D721Med (cell line): ENCODE measurements around the gene RAB1B.

Experiments used
- DNase-seq: peaks from one replicate; pipeline ENCODE4 v3.0.0; 2011; ENCODE audit warnings: low spot score; ENCODE audit not compliant: insufficient read length
- FAIRE-seq: peaks from 2 replicates; lab custom pipeline; 2011; peaks lifted over from hg19 to GRCh38; lab: Jason Lieb, UNC
- CTCF ChIP-seq: IDR thresholded peaks from 2 replicates; pipeline ENCODE4 v1.5.1; 2012; ENCODE audit warnings: mild to moderate bottlenecking, control low read depth; ENCODE audit not compliant: insufficient read depth; ENCODE audit errors: missing control alignments

The RAB1B gene

GRCh38 chr11:66326261-66327111, 58.0 kb downstream of the RAB1B start:
- DNase-seq = no peak
- FAIRE-seq = no peak
- TF ChIP-seq CTCF = no peak
